KMS-11 (cell line): Measurements from ENCODE around the gene MEIOSIN.
"Not testable (repeated sequence)": the region's sequence is repeated elsewhere in the genome, so short reads cannot be mapped to it uniquely, and the experiment has no call there.

Experiments used
- H2AFZ ChIP-seq: fragments of 200-600 bp; sonication (generic); 2 replicates; pipeline ENCODE4 v1.6.1; 2016; ENCODE audit warnings: antibody characterized with exemption, mixed run types, low read depth
- H3K27ac ChIP-seq: fragments of 200-600 bp; sonication (generic); 2 replicates; pipeline ENCODE4 v1.6.1; 2016; ENCODE audit warnings: mild to moderate bottlenecking, mixed run types
- H3K27me3 ChIP-seq: fragments of 200-600 bp; sonication (generic); 2 replicates; pipeline ENCODE4 v1.6.1; 2017; ENCODE audit warnings: mild to moderate bottlenecking, low read depth, mixed run types, moderate library complexity; ENCODE audit not compliant: insufficient read depth
- H3K36me3 ChIP-seq: fragments of 200-600 bp; sonication (generic); 2 replicates; pipeline ENCODE4 v1.6.1; 2017; ENCODE audit warnings: mild to moderate bottlenecking, mixed run types; ENCODE audit not compliant: insufficient read depth
- H3K4me1 ChIP-seq: fragments of 200-600 bp; sonication (generic); 2 replicates; pipeline ENCODE4 v1.6.1; 2016; ENCODE audit warnings: mild to moderate bottlenecking, low read depth, mixed run types; ENCODE audit not compliant: poor library complexity, severe bottlenecking
- H3K4me2 ChIP-seq: fragments of 200-600 bp; sonication (generic); 2 replicates; pipeline ENCODE4 v1.7.0; 2016; ENCODE audit warnings: mild to moderate bottlenecking, mixed run types
- H3K4me3 ChIP-seq: fragments of 200-600 bp; sonication (generic); IDR thresholded peaks from 2 replicates; pipeline ENCODE4 v1.6.1; 2017; ENCODE audit warnings: low read depth, low read length, mixed read lengths; ENCODE audit not compliant: insufficient read depth
- H3K79me2 ChIP-seq: fragments of 200-600 bp; sonication (generic); 2 replicates; pipeline ENCODE4 v1.6.1; 2016; ENCODE audit warnings: low read depth, mixed run types; ENCODE audit not compliant: insufficient read depth
- H3K9ac ChIP-seq: fragments of 200-600 bp; sonication (generic); 2 replicates; pipeline ENCODE4 v1.6.1; 2016; ENCODE audit warnings: mild to moderate bottlenecking, mixed run types
- H4K20me1 ChIP-seq: fragments of 200-600 bp; sonication (generic); 2 replicates; pipeline ENCODE4 v1.6.1; 2016; ENCODE audit warnings: mild to moderate bottlenecking, mixed run types; ENCODE audit not compliant: insufficient read depth
- CTCF ChIP-seq: fragments of 200-600 bp; sonication (generic); conservative IDR thresholded peaks from 2 replicates; pipeline ENCODE4 v1.6.1; 2017; ENCODE audit warnings: low read depth, mild to moderate bottlenecking, antibody characterized with exemption, low read length, moderate library complexity, mixed read lengths

Gene MEIOSIN

GRCh38 chr19:45733160-45733810, at the start of gene MEIOSIN:
Gene MEIOSIN (plus strand): TSS chr19:45733439. CDS start chr19:45735377, 1,938 bp downstream.
- Histone ChIP-seq H3K27ac (no peak within 1 kb of the TSS), H4K20me1 (no peaks in the 10 kb centered on the region)

GRCh38 chr19:45685045-45685444, 48.2 kb upstream of the MEIOSIN start:
- not testable (repeated sequence) for H3K27me3 ChIP-seq, H3K27ac ChIP-seq, H3K79me2 ChIP-seq, H3K4me2 ChIP-seq, H3K4me3 ChIP-seq, H2AFZ ChIP-seq, H4K20me1 ChIP-seq, H3K9ac ChIP-seq
- Histone ChIP-seq H3K4me1 (peaks cover 11% of the 10 kb centered on the region), H3K36me3 (peaks cover 11% of the 10 kb centered on the region; the same call in 1 of the 2 replicates)

More at GRCh38 chr19:45733160-45733810, at the start of gene MEIOSIN:
- Histone ChIP-seq H3K27me3 (no peaks in the 10 kb centered on the region), H3K4me2 (no peak within 1 kb of the TSS), H2AFZ (no peak within 1 kb of the TSS), H3K4me3 (no peak within 1 kb of the TSS), H3K36me3 (no peaks in the 10 kb centered on the region), H3K9ac (no peak within 1 kb of the TSS), H3K4me1 (peaks cover 17% of the 10 kb centered on the region), H3K79me2 (peaks cover 22% of the 10 kb centered on the region)
- no peak for TF ChIP-seq CTCF

- Histone ChIP-seq H3K27ac (no peak overlapping the region), H2AFZ (no peak overlapping the region), H3K4me2 (no peak overlapping the region), H4K20me1 (no peaks in the 10 kb centered on the region), H3K9ac (no peak overlapping the region), H3K36me3 (peaks cover 11% of the 10 kb centered on the region; the same call in 1 of the 2 replicates), H3K27me3 (no peaks in the 10 kb centered on the region), H3K79me2 (peaks cover 24% of the 10 kb centered on the region), H3K4me1 (peaks cover 7% of the 10 kb centered on the region), H3K4me3 (no peak overlapping the region)
- no peak for TF ChIP-seq CTCF
Observed at GRCh38 chr19:45687599-45687998, 45.6 kb upstream of the MEIOSIN start.

- Histone ChIP-seq H3K9ac (peak within 1 kb of the TSS; percentile 83), H3K36me3 (peaks cover 11% of the 10 kb centered on the region; the same call in 1 of the 2 replicates), H3K4me2 (peak within 1 kb of the TSS; percentile 66), H3K27me3 (no peaks in the 10 kb centered on the region), H3K27ac (peak within 1 kb of the TSS; percentile 82), H3K4me1 (peaks cover 25% of the 10 kb centered on the region), H2AFZ (peak within 1 kb of the TSS; percentile 73), H3K4me3 (peak within 1 kb of the TSS; percentile 8), H4K20me1 (no peaks in the 10 kb centered on the region), H3K79me2 (peaks cover 24% of the 10 kb centered on the region)
- TF ChIP-seq CTCF: no peak
Observed at GRCh38 chr19:45691516-45692186, 41.6 kb upstream of the MEIOSIN start, which contains the start of gene SNRPD2. Gene SNRPD2 (minus strand): TSS chr19:45691953. CDS start chr19:45691888, 65 bp downstream.
